ENCODE measurements around the gene FBXL15. TPM values are rescaled to one million over a fixed set of nuclear protein-coding genes. Genes with fewer than 3 reads are reported as not detected.

FBXL15 gene
- total and polyA plus RNA-seq, 2 donors (not counting 1 experiment from before 2014, with no cell fraction given) = 15.5 to 20.7 TPM

DNA sequence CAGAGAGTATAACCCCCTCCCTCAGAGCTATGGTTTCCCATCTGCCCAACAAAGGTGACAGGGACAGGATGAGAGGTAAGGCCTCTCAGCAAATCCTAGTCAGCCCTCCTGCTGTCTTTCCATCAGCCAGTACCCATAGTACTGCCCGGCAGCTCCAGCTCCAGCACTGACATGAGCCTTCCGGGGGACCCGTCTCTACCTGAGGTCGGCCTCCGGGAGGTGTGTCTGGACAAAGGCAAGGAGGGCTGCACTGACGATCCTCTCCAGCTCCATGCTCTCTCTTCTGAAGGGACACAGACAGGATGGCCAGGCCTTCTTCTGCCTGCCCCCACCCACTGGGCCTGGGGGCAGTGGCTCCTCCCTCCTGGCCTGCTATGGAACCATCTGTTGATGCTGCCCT lies 4.3 kb downstream of the FBXL15 start:
- no peaks in the 10 kb centered on the region for H3K9me3 ChIP-seq (ENCODE audit: control extremely low read depth in 1 of 3, control insufficient read depth in 2 of 3, insufficient read depth in 1 of 3, low read length in 2 of 3)
- no peak for DNase-seq
- Mint-ChIP-seq H3K9me3 (ENCODE audit: insufficient read depth) (no peaks in the 10 kb centered on the region), H3K27me3 (no peaks in the 10 kb centered on the region), H3K4me1 (peaks cover 24% of the 10 kb centered on the region), H3K27ac (no peak overlapping the region), H3K4me3 (no peak overlapping the region)
- CTCF ChIA-PET = interaction anchor here (0.9 to 6.1 kb wide), 3 partner anchors 22 to 195 kb away, joined by 3 to 108 read pairs (median 9); partner anchors contain the start of gene NFKB2
- H3K27ac ChIP-seq (ENCODE audit: low read length in 2 of 2) = no peak overlapping the region
- H3K36me3 ChIP-seq (replicated peaks in 1 of 2; ENCODE audit: control extremely low read depth in 1 of 2, control insufficient read depth in 1 of 2, extremely low read depth in 1 of 2, insufficient read depth in 2 of 2, low read length in 1 of 2) = peaks cover 0 to 14% of the 10 kb centered on the region in 2 experiments
- WGBS (ENCODE audit: insufficient coverage) = 96% methylated on average over 5 of the region's 6 CpGs
- H2AFZ ChIP-seq (ENCODE audit: insufficient read depth, low read depth, low read length, poor library complexity, severe bottlenecking) = no peak overlapping the region
- no peak overlapping the region for H3K4me3 ChIP-seq (ENCODE audit: control extremely low read depth in 1 of 5, extremely low read depth in 1 of 5, insufficient read depth in 1 of 5, low read depth in 2 of 5, low read length in 4 of 5)
- no peaks in the 10 kb centered on the region for H3K79me2 ChIP-seq (ENCODE audit: control insufficient read depth, insufficient read depth, low read length)
- no peak for TF ChIP-seq EZH2 (IDR thresholded peaks at IDR 0.05; ENCODE audit: borderline replicate concordance, insufficient read depth, low read depth, low read length, poor library complexity, severe bottlenecking)
- TF ChIP-seq, protein P1, sequence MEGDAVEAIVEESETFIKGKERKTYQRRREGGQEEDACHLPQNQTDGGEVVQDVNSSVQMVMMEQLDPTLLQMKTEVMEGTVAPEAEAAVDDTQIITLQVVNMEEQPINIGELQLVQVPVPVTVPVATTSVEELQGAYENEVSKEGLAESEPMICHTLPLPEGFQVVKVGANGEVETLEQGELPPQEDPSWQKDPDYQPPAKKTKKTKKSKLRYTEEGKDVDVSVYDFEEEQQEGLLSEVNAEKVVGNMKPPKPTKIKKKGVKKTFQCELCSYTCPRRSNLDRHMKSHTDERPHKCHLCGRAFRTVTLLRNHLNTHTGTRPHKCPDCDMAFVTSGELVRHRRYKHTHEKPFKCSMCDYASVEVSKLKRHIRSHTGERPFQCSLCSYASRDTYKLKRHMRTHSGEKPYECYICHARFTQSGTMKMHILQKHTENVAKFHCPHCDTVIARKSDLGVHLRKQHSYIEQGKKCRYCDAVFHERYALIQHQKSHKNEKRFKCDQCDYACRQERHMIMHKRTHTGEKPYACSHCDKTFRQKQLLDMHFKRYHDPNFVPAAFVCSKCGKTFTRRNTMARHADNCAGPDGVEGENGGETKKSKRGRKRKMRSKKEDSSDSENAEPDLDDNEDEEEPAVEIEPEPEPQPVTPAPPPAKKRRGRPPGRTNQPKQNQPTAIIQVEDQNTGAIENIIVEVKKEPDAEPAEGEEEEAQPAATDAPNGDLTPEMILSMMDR (IDR thresholded peaks at IDR 0.05) = no peak
- H3K27me3 ChIP-seq (replicated peaks in 1 of 4; ENCODE audit: control extremely low read depth in 1 of 4, control insufficient read depth in 3 of 4, insufficient read depth in 4 of 4, low read length in 3 of 4) = no peaks in the 10 kb centered on the region
- H3K4me1 ChIP-seq (ENCODE audit: control insufficient read depth in 2 of 2, insufficient read depth in 2 of 2, low read length in 2 of 2) = peaks cover 20 to 23% of the 10 kb centered on the region in 2 donors
- no peak for ATAC-seq (ENCODE audit: low read depth)
- intact Hi-C loops (cut with micrococcal nuclease) = loop anchor here (5.0 kb wide), 1 partner anchor 293 kb away; the partner anchor contains the start of gene PPRC1
- H4K20me1 ChIP-seq (ENCODE audit: control insufficient read depth, insufficient read depth, low read length, poor library complexity, severe bottlenecking) = peaks cover 14% of the 10 kb centered on the region
- POLR2A ChIA-PET = interaction anchor here (0.7 kb wide), 1 partner anchor 224 kb away, joined by 6 read pairs; no protein-coding TSS in a partner anchor
- H3K9ac ChIP-seq (ENCODE audit: low read length) = no peak overlapping the region
- no peak overlapping the region for H3K4me2 ChIP-seq (replicated peaks; ENCODE audit: low read depth, low read length, poor library complexity, severe bottlenecking)

DNA sequence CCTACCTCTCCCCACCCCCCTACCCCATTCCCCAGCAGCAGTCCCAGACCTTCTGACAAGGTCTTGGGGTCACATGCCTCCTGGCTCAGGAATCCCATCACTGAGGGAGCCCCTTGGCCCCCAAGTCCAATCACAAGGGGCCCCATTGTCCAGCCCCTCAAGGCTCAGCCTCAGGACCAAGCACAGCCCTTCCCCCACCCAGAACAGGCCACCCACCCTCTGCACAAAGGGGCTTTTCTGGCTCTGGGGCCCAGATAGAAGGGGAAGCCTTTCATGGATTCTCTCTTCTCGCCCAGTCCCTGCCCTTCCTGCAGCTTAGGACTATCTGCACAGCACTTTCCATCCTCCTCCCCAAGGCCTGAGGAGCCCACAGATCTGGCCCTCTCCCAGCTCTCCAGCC lies 4.8 kb downstream of the FBXL15 start:
- no peaks in the 10 kb centered on the region for H3K9me3 ChIP-seq (ENCODE audit: control extremely low read depth in 1 of 3, control insufficient read depth in 2 of 3, insufficient read depth in 1 of 3, low read length in 2 of 3)
- peaks cover 15 to 18% of the 10 kb centered on the region in 2 donors for H3K4me1 ChIP-seq (ENCODE audit: control insufficient read depth in 2 of 2, insufficient read depth in 2 of 2, low read length in 2 of 2)
- peaks cover 11% of the 10 kb centered on the region for H4K20me1 ChIP-seq (ENCODE audit: control insufficient read depth, insufficient read depth, low read length, poor library complexity, severe bottlenecking)
- H2AFZ ChIP-seq (ENCODE audit: insufficient read depth, low read depth, low read length, poor library complexity, severe bottlenecking) = no peak overlapping the region
- H3K4me2 ChIP-seq (replicated peaks; ENCODE audit: low read depth, low read length, poor library complexity, severe bottlenecking) = no peak overlapping the region
- DNase-seq = no peak
- H3K79me2 ChIP-seq (ENCODE audit: control insufficient read depth, insufficient read depth, low read length) = no peaks in the 10 kb centered on the region
- Mint-ChIP-seq H3K9me3 (ENCODE audit: insufficient read depth) (no peaks in the 10 kb centered on the region), H3K27ac (no peak overlapping the region), H3K27me3 (no peaks in the 10 kb centered on the region), H3K4me3 (no peak overlapping the region), H3K4me1 (peaks cover 19% of the 10 kb centered on the region)
- 100% methylated on average over 1 of the region's 1 CpG for WGBS (ENCODE audit: insufficient coverage)
- H3K36me3 ChIP-seq (replicated peaks in 1 of 2; ENCODE audit: control extremely low read depth in 1 of 2, control insufficient read depth in 1 of 2, extremely low read depth in 1 of 2, insufficient read depth in 2 of 2, low read length in 1 of 2) = peaks cover 0 to 14% of the 10 kb centered on the region in 2 experiments
- ChIA-PET POLR2A (interaction anchor here (0.7 kb wide), 1 partner anchor 224 kb away, joined by 6 read pairs; no protein-coding TSS in a partner anchor), CTCF (interaction anchor here (1.2 to 2.6 kb wide), 3 partner anchors 20 to 195 kb away, joined by 3 to 9 read pairs (median 3); no protein-coding TSS in a partner anchor)
- H3K27ac ChIP-seq (ENCODE audit: low read length in 2 of 2) = no peak overlapping the region
- intact Hi-C loops (cut with micrococcal nuclease) = no loop called here
- TF ChIP-seq, protein P1 (IDR thresholded peaks at IDR 0.05) = no peak
- no peak for TF ChIP-seq EZH2 (IDR thresholded peaks at IDR 0.05; ENCODE audit: borderline replicate concordance, insufficient read depth, low read depth, low read length, poor library complexity, severe bottlenecking)
- ATAC-seq (ENCODE audit: low read depth) = no peak
- no peaks in the 10 kb centered on the region for H3K27me3 ChIP-seq (replicated peaks in 1 of 4; ENCODE audit: control extremely low read depth in 1 of 4, control insufficient read depth in 3 of 4, insufficient read depth in 4 of 4, low read length in 3 of 4)
- no peak overlapping the region for H3K9ac ChIP-seq (ENCODE audit: low read length)
- H3K4me3 ChIP-seq (ENCODE audit: control extremely low read depth in 1 of 5, extremely low read depth in 1 of 5, insufficient read depth in 1 of 5, low read depth in 2 of 5, low read length in 4 of 5) = no peak overlapping the region

Data from B cell (primary cell).